Measurements from ENCODE around the gene ISG20L2.
"Not testable (repeated sequence)": the region's sequence is repeated elsewhere in the genome, so short reads cannot be mapped to it uniquely, and the experiment has no call there.

The ISG20L2 gene, protein sequence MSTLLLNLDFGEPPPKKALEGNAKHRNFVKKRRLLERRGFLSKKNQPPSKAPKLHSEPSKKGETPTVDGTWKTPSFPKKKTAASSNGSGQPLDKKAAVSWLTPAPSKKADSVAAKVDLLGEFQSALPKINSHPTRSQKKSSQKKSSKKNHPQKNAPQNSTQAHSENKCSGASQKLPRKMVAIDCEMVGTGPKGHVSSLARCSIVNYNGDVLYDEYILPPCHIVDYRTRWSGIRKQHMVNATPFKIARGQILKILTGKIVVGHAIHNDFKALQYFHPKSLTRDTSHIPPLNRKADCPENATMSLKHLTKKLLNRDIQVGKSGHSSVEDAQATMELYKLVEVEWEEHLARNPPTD

DNA sequence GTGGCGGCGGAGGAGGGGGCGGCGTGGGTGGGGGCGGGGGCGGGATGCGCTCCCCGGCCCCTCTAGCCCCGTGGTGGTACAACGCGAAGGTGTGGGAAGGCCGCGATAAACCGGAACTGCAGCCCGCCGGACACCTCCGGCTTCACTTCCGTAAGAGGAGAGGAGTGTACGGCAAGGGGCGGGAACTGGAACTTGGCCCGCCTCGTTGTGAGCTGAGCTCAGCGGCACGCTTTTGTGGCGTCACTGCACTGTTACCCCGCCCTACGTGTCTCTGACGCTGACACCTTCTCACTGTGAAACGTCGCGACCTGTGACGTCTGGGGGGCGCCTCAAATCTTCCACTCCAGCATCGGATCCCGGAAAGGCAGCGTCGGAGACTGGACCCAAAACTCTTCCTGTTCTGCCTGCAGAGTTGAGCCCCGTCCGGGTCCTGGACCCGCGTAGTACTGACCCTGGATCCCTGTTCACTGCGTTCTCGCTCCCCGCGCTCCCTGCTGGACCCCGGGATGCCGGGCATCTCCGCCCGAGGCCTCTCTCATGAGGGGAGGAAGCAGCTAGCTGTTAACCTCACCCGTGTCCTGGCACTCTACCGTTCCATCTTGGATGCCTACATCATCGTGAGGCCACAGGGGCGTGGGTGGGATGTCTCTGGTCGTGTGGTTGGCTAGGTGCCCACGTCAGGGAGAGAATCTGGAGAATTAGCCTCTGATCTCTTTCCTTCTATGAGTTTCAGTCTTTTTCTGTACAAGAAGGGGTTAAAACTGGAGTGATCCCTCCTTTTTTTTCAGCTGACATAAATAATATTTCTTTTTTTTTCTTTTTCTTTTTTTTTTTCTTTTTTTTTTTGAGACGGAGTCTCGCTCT, at the start of gene ISG20L2:
Gene ISG20L2, minus strand, starts transcription at position 168 of the 864 bp plus-strand sequence. CDS start 1,114 bp downstream, outside the sequence.
- peak; percentile 93 for DNase-seq (ENCODE audit: low spot score)

DNA sequence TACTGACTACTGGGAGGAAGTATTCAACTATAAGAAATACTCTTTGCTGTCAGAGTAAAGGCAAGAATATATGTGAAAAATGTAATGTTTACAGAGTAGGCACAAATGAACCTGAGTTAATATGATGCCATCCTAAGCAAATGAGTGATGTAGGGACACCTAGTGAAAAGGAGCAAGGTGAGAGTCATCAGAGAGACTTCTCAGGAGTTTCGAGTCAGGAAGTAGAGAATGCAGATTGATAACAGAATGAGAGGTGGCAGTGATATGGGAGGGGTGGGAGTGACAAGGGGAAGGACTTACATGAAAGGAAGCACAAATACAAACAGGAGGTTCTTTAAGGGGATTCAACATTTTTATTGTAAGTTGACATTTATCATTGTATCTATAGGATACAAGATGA, 49.0 kb upstream of the ISG20L2 start:
- no peak for DNase-seq (ENCODE audit: low spot score)

DNA sequence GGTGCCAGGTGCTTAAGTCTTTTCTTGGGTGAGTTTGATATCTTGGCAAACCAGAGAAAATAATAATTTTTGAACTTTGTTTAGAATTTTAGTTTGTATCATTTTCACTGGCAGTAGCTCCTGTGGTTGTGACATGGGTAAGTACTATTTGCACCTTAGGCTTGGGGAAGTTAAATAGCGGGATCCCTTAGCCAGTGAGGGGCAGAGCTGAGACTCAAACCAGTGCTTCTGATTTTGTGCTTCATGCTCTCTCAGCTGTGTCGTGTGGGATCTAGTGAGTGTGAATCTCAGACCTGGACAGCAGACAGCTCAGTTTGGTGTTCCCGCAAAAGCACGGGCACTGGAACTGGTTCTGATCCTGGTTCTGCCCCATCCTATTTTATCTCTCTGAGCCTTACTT, 48.4 kb upstream of the ISG20L2 start:
- DNase-seq (ENCODE audit: low spot score): no peak

DNA sequence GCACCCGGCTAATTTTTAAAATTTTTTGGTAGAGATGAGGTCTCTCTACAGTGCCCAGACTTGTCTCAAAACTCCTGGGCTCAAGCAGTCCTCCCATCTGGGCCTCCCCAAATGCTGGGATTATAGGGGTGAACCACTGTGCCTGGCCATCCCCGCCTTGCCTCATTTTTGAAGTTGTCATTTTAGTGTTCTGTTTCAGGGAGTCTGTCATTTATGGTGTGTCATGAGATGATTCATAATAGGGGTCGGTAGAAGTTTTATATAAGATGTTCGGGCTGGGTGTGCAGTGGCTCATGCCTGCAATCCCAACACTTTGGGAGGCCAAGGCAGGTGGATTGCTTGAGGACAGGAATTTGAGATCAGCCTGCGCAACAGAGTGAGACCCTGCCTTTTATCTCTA, 47.2 kb upstream of the ISG20L2 start:
- DNase-seq (ENCODE audit: low spot score): no peak

DNA sequence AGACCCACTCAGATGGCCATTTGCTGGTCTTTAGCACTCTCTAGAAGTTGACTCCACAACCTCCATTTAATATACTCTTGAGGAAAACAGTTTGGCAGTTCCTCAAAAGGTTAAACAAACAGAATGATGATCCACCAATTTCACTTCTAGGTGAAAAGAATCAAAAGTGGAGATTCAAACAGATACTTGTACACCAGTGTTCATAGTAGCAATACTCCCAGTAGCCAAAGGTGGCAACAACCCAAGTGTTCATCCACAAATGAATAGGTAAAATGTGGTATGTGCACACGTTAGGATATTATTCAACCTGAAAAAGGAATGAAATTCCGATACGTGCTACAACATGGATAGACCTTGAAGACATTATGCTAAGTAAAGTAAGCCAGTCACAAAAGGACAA, 45.0 kb upstream of the ISG20L2 start:
- DNase-seq (ENCODE audit: low spot score): no peak

DNA sequence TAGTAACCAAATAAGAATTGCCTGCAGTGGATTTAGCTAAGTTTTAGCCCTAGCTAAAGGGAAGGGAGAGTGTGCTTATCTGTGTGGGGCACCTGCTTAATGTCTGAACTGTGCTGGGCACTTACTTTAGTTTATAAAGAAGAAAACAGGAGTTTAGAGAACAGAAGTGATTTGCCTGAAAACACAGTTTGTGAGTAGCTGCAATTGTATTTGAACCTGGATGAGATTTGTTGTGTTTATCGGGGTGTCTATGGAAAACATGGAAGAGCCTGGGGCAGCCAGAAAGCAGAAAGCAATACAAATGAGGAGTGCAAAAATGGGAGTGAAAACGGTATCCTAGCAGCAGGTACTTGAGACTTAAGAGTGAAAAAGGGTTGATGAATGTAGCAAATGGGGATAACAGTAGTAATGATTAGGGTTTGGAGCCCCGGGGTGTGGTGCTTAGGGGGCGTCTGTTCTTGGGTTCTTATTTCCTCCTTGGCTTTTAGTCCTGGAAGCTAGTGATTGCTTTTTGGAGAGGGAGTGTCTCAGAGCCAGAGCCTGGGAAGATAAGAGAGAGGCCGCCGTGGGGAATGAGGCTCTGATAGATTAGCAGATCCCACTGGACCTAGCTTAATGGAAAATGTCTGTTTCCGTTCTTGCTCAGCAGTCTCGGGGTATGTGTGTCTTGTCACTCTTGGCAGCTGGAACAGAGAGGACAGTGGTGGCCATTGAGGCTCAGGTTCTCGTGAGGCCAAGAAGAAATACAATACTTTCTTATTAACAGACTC, 44.3 kb upstream of the ISG20L2 start:
- DNase-seq (ENCODE audit: low spot score): no peak

DNA sequence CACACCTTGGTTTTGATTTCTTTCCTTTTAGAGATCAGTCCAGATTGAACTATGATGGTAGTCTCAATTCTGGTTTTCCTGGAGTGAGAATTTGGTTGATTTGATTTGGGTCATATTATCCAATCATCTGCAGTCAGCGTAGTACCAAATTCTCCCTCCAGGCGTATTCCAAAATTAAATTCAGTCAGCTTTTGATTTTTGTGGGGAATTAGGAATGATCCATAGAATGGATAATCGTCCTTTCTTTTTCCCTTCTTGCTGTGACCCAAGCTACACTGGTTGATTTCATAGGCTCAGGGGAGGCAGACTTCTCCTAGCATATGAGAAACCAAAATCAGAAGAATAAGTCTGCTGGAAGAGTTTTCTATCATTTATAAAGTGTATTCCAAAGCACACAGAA, 43.7 kb upstream of the ISG20L2 start:
- no peak for DNase-seq (ENCODE audit: low spot score)

DNA sequence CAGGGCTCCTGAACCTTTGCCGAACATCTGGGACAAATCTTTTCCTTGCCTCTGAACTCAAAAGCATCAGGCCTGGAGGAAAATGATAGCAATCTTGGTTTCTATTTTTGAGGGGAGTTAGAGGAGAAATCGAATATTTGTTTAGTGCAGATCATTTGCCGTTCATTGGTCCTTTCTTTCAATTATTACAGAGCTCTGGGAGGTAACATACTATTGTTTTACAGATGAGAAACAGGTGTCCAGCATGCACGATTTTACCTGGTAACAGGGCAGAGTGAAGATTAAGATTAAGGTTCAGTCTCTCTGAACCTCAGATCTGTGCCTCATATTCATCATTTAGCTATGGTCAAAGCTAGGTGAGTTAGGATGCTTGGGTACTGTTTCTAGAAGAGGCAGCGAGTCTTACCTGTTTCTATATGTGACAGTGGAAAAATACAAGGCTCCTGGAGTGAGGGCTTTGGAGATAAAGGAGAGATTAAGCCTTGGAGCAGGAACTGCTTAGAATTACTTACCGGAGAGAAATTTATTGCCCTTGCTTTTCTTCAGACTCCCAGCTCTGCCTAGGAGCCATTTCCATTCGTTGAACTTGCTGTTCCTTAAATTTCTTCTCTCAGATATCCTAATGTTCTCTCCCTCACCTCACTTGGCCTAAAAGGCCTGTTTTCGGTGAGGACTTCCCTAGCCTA, 40.2 kb upstream of the ISG20L2 start:
- no peak for DNase-seq (ENCODE audit: low spot score)

DNA sequence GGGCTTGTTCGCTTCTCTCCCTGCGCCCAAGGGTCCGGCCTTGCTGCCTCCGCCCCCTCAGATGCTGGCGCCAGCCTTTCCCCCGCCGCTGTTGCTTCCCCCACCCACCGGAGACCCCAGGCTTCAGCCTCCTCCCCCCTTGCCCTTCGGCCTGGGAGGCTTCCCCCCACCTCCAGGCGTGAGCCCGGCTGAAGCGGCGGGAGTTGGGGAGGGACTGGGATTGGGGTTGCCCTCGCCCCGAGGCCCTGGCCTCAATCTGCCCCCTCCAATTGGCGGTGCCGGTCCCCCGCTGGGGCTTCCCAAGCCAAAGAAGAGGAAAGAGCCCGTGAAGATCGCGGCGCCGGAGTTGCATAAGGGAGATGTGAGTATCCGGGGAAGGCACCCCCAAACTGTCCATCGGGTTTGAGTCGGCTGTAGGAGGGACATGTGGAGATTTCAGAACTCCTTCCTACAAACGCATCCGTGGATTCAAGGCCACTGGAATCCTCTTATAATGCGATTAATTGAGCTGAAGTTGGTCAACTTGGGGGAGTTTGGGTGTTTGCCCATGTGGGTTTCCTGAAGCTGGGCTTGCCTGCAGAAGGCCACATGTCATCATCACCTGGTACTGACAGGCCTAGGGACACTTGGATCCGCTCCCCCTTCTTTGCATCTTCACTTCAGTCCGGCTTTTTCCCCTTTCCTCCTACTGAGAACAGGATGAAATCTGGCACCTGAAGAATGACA, 39.5 kb upstream of the ISG20L2 start:
- no peak for DNase-seq (ENCODE audit: low spot score)

DNA sequence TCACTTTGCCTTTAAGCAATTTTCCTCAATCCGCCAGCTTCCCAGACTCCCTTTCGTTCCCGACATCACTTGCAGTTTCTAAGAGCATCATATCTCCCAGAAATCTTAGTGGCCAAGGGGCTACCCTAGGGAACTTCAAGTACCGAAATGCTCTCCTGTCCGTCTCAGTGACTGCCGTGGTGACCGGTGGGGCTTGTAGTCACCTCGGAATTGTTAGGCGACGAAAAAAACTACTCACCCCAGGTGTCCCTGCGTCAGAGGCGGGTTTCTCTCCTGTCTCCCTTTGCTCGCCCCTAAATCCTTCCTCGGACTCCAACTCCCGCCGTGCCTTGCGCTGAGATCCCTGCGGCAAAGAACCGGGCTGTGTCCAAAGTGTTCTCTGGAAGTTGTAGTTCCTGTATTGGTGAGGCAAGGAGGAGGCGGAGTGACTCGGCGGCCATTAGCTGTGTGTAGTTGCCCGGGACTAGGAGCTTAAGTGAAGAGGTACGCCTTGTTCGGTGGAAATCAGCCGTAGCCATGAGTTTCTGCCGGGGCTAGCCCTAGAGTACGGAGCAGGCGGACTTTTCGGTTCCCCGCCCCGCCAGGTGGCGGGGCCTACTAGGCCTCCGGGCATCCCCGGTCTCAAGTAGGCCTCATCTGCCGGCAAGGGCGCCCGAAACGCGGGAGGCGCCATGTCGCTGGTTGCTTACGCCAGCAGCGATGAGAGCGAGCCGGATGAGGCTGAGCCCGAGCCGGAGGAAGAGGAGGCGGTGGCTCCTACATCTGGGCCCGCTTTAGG, 38.7 kb upstream of the ISG20L2 start, which contains the start of gene PRCC:
Gene PRCC, plus strand, starts transcription at position 435 of the 778 bp plus-strand sequence. Its CDS starts 237 bp downstream, at position 672.
- peak; percentile 99 for DNase-seq (ENCODE audit: low spot score)

DNA sequence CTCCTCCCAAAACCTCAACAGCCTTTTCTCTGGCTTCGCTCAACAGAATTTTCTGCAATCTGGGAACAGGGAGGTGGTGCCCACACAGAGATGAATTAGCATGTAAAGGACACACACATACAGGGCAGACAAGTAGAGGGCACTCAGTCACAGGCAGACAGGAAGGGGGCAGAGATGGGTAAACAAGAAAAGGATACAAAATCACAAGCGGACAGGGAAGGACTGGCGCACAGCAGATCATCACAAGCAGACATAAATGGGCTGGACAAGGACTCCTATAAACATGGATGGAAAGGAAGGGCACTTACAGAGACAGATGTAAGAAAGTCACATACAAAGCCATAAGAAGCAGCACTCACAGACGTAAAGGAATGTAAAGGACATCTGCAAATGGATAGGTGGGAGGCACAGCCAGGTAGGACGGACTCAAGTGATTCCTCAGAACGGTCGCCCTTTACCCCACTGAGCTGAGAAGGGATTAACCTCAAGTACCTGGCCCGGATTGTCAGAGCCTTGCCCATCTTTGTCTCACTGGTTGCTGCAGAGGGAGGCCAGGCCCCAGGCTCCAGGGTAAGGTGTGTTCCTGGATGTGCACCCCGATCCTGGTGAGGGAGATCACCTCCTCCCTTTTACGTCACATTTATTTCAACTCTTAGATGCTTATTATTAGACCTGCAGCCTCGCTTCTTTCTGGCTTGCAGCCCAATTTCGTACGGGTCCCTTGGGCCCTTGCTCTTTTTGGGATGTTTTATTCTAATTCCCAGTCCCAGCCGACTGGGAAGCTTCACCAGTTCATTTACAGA, 37.9 kb upstream of the ISG20L2 start:
- DNase-seq (ENCODE audit: low spot score): no peak

DNA sequence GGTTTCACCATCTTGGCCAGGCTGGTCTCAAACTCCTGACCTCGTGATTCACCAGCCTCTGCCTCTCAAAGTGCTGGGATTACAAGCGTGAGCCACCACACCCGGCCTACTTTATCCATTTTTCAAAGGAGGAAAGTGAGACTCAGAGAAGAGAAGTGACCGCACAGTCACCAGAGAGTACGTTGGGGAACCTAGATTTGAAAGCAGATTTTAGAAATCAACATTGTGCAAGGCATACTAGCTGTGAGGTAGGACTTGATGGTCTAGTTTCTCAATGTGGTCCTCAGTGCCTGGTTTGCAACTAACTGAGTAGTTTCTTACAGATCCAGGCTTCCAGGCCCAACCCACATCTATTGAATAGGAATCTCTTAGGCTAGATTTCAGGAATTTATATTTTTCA, 37.1 kb upstream of the ISG20L2 start:
- no peak for DNase-seq (ENCODE audit: low spot score)

DNA sequence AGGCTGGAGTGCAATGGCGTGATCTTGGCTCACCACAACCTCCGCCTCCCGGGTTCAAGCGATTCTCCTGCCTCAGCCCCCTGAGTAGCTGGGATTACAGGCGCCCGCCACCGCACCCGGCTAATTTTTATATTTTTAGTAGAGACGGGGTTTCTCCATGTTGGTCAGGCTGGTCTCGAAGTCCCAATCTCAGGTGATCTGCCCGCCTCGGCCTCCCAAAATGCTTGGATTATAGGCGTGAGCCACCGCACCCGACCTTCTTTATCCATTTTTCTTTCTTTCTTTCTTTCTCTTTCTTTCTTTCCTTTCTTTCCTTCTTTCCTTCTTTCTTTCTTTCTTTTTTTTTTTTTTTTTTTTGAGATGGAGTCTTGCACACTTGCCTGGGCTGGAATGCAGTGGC, 36.6 kb upstream of the ISG20L2 start:
- not testable (repeated sequence) for DNase-seq (ENCODE audit: low spot score)

DNA sequence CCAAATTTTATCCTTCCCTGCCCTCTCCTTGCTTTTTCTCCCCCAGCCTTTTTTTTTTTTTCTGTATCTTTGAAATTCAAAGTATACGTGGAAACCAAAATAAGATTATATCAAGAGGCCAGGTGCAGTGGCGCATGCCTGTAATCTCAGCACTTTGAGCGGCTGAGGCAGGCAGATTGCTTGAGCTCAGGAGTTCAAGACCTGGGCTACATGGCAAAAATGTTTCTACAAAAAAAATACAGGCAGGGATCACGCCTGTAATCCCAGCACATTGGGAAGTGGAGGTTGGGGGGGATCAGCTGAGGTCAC, 32.2 kb upstream of the ISG20L2 start:
- no peak for DNase-seq (ENCODE audit: low spot score)

DNA sequence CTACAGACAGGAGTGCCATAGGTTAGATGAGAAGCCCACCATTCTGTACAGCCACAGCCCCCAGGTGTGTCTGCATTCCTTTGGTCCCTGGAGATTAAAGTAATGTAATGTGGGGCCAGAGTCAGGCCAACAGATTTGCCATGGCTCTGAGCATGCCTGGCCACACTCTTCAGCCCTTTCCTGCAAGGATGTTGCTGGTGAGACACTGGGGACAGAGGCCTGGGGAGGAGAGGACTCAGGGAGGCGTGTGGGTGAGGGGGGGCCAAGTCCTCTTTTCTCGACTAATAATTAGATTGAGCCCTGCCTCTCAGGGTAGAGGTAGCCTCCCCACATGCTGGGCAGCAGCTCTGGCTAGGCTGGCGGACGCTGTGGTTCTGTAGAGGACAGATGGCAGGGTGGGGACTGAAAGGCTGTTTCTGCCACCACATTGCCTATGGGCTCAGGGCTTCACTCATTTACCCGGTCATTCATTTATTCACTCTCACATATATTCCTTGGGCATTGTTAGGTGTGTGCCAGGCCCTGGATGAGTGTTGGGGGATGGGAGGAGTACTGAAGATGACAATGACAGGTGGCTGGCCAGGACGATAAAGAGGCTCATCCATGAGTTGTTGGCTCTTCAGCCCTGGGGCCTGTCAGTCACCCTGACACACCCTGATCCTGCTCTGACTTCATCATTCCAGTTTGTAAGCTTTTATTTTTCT, 31.7 kb upstream of the ISG20L2 start:
- no peak for DNase-seq (ENCODE audit: low spot score)

DNA sequence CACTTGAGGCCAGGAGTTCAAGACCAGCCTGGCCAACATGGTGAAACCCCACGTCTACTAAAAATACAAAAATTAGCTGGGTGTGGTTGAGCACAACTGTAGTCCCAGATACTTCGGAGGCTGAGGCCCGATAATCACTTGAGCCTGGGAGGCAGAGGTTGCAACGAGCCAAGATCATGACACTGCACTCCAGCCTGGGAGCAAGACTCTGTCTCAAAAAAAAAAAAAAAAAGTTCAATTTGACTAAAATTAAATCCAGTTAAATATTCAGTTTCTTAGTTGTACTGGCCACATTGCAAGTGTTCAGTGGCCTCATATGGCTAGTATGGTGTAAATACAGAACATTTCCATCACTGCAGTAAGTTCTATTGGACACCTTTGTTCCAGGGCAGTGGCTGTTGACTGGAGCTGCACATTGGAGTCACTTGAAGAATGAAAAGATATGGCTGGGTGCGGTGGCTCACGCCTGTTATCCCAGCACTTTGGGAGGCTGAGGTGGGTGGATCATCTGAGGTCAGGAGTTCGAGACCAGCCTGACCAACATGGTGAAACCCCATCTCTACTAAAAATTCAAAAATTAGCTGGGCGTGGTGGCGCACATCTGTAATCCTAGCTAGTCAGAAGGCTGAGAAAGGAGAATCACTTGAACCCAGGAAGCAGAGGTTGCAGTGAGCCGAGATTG, 29.1 kb upstream of the ISG20L2 start:
- DNase-seq (ENCODE audit: low spot score): not testable (repeated sequence)

DNA sequence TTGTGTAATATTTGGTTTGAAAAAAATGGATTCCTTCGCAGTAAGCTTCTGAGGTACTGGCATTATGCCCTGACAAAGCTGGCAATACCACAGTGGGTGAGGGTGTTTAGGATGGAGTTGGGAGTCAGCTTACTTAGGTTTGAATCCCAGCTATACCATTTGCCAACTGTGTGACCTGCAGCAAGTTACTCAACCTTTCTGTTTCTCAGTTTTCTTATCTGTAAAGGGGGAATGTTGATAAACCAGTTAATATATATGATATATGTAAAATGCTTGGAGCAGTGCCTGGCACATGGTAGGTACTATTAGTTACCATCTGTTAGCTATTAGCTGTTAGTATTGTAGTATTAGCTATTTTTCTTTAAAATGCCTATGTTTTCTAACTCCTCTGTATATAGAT, 27.8 kb upstream of the ISG20L2 start:
- no peak for DNase-seq (ENCODE audit: low spot score)

DNA sequence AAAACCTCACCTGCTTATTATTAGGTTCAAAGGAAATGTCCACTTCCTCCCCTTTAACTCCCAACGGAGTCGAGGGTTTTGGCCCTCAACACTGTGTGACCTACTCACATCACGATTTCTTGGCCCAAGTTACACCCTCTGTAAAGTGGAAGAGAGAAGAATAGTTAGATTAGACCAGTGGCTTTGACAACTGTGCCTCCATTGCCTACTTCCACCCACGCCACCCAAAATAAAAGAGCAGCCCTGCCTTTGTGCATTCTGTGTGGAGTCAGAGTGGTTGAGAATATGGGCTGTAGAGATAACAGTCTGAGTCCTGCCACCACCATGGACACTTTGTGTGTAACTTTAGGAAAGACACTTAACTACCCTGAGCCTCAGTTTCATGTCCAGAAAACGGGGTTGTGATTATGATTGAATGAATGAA, 27.0 kb upstream of the ISG20L2 start:
- DNase-seq (ENCODE audit: low spot score): no peak
